WTC11 (cell line): ENCODE results near the gene CDC16.

Experiments used
- CREB1 ChIP-seq: sonication (generic); formaldehyde crosslinking; IDR thresholded peaks from 2 replicates; pipeline ENCODE4 v1.8.0; 2023; ENCODE audit warnings: mild to moderate bottlenecking, missing genetic modification reagents
- NFATC4 ChIP-seq: fragments of 250-450 bp; sonication (Bioruptor Pico); IDR thresholded peaks from 2 replicates; pipeline ENCODE4 v1.9.0; 2021; ENCODE audit warnings: mild to moderate bottlenecking
- NR2C2 ChIP-seq: sonication (generic); formaldehyde crosslinking; IDR thresholded peaks from 2 replicates; pipeline ENCODE4 v1.8.0; 2022; ENCODE audit warnings: mild to moderate bottlenecking, missing genetic modification reagents
- OVOL2 ChIP-seq: fragments of 250-450 bp; sonication (Bioruptor Pico); IDR thresholded peaks from 2 replicates; pipeline ENCODE4 v1.9.0; 2021; ENCODE audit warnings: mild to moderate bottlenecking, borderline replicate concordance
- SP1 ChIP-seq: sonication (generic); formaldehyde crosslinking; conservative IDR thresholded peaks from 2 replicates; pipeline ENCODE4 v1.8.1; 2022; ENCODE audit warnings: missing genetic modification reagents
- ZNF121 ChIP-seq: sonication (generic); formaldehyde crosslinking; IDR thresholded peaks from 2 replicates; pipeline ENCODE4 v1.8.0; 2023; ENCODE audit warnings: missing genetic modification reagents
- TF ChIP-seq, protein P1 (sequence below): fragments of 200-600 bp; IDR thresholded peaks from 2 replicates; pipeline ENCODE4 v1.8.0; 2022; ENCODE audit warnings: antibody characterized with exemption
- TF ChIP-seq, protein P2 (sequence below): sonication (generic); formaldehyde crosslinking; IDR thresholded peaks from 2 replicates; pipeline ENCODE4 v1.8.1; 2023; ENCODE audit warnings: mild to moderate bottlenecking, missing genetic modification reagents
- TF ChIP-seq, protein P3 (sequence below): sonication (generic); formaldehyde crosslinking; conservative IDR thresholded peaks from 2 replicates; pipeline ENCODE4 v1.8.1; 2022; ENCODE audit warnings: mild to moderate bottlenecking, missing genetic modification reagents
- TF ChIP-seq, protein P4 (sequence below): sonication (generic); formaldehyde crosslinking; IDR thresholded peaks from 2 replicates; pipeline ENCODE4 v1.8.1; 2023; ENCODE audit warnings: mild to moderate bottlenecking, missing genetic modification reagents

DNA sequence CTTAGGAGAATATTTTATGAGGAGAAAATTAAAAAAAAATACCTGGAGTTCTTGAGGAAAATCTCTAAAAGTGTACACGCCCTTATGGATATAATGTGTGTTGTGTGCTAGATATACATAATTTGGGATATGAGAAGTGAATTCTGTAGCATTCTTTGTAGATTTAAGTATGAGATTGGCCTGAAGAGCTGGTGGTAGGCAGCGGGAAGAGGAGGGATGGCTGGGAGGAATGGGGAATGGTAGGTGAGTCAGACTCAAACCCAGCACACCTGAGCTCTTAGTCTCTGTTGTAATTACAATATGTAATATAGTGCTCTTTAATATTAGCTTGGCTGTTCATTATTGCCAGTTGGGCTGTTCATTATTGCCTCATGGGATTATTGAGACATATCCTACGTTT, 86.6 kb downstream of the CDC16 start:
- no peak for TF ChIP-seq SP1
- TF ChIP-seq, protein P1, sequence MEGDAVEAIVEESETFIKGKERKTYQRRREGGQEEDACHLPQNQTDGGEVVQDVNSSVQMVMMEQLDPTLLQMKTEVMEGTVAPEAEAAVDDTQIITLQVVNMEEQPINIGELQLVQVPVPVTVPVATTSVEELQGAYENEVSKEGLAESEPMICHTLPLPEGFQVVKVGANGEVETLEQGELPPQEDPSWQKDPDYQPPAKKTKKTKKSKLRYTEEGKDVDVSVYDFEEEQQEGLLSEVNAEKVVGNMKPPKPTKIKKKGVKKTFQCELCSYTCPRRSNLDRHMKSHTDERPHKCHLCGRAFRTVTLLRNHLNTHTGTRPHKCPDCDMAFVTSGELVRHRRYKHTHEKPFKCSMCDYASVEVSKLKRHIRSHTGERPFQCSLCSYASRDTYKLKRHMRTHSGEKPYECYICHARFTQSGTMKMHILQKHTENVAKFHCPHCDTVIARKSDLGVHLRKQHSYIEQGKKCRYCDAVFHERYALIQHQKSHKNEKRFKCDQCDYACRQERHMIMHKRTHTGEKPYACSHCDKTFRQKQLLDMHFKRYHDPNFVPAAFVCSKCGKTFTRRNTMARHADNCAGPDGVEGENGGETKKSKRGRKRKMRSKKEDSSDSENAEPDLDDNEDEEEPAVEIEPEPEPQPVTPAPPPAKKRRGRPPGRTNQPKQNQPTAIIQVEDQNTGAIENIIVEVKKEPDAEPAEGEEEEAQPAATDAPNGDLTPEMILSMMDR: no peak
- TF ChIP-seq NR2C2: no peak
- TF ChIP-seq NFATC4 (CRISPR knock-in tag): no peak
- TF ChIP-seq, protein P2, sequence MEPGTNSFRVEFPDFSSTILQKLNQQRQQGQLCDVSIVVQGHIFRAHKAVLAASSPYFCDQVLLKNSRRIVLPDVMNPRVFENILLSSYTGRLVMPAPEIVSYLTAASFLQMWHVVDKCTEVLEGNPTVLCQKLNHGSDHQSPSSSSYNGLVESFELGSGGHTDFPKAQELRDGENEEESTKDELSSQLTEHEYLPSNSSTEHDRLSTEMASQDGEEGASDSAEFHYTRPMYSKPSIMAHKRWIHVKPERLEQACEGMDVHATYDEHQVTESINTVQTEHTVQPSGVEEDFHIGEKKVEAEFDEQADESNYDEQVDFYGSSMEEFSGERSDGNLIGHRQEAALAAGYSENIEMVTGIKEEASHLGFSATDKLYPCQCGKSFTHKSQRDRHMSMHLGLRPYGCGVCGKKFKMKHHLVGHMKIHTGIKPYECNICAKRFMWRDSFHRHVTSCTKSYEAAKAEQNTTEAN (CRISPR knock-in tag): no peak
- TF ChIP-seq ZNF121 (CRISPR knock-in tag): no peak
- TF ChIP-seq OVOL2 (CRISPR knock-in tag): no peak
- TF ChIP-seq, protein P3, sequence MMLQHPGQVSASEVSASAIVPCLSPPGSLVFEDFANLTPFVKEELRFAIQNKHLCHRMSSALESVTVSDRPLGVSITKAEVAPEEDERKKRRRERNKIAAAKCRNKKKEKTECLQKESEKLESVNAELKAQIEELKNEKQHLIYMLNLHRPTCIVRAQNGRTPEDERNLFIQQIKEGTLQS (CRISPR knock-in tag): no peak
- TF ChIP-seq, protein P4, sequence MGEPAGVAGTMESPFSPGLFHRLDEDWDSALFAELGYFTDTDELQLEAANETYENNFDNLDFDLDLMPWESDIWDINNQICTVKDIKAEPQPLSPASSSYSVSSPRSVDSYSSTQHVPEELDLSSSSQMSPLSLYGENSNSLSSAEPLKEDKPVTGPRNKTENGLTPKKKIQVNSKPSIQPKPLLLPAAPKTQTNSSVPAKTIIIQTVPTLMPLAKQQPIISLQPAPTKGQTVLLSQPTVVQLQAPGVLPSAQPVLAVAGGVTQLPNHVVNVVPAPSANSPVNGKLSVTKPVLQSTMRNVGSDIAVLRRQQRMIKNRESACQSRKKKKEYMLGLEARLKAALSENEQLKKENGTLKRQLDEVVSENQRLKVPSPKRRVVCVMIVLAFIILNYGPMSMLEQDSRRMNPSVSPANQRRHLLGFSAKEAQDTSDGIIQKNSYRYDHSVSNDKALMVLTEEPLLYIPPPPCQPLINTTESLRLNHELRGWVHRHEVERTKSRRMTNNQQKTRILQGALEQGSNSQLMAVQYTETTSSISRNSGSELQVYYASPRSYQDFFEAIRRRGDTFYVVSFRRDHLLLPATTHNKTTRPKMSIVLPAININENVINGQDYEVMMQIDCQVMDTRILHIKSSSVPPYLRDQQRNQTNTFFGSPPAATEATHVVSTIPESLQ: no peak
- no peak for TF ChIP-seq CREB1 (CRISPR knock-in tag)
